GM18498 (cell line): Measurements from ENCODE around the gene IST1.

Experiments
- ATAC-seq: cut with Tn5 transposase; IDR thresholded peaks from one replicate; pipeline ENCODE4 v1.9.1; 2021; ENCODE audit warnings: mild to moderate bottlenecking, moderate library complexity; ENCODE audit not compliant: unreplicated experiment

Gene IST1

GRCh38 chr16:71916397-71916920 is 21.1 kb downstream of the IST1 start:
- no peak for ATAC-seq

GRCh38 chr16:71917900-71918299 is 22.6 kb downstream of the IST1 start:
- ATAC-seq = no peak

GRCh38 chr16:71919035-71919434 is 23.7 kb downstream of the IST1 start:
- peak; percentile 89 for ATAC-seq

- ATAC-seq = no peak
Measured at GRCh38 chr16:71920658-71921057, 25.3 kb downstream of the IST1 start.

- ATAC-seq = no peak
Measured at GRCh38 chr16:71923941-71924690, 28.8 kb downstream of the IST1 start.

- ATAC-seq = no peak
Measured at GRCh38 chr16:71924710-71925109, 29.4 kb downstream of the IST1 start.

GRCh38 chr16:71927383-71927782 is 32.1 kb downstream of the IST1 start:
- no peak for ATAC-seq

GRCh38 chr16:71927787-71928186 is 32.5 kb downstream of the IST1 start:
- no peak for ATAC-seq

GRCh38 chr16:71929048-71929447 is 33.7 kb downstream of the IST1 start:
- ATAC-seq = no peak

GRCh38 chr16:71930013-71930563 is 34.8 kb downstream of the IST1 start:
- no peak for ATAC-seq

- ATAC-seq = no peak
Measured at GRCh38 chr16:71931001-71931400, 35.7 kb downstream of the IST1 start.

GRCh38 chr16:71931599-71931998 is 36.3 kb downstream of the IST1 start:
- no peak for ATAC-seq

- no peak for ATAC-seq
Measured at GRCh38 chr16:71933017-71933416, 37.7 kb downstream of the IST1 start.

- no peak for ATAC-seq
Measured at GRCh38 chr16:71933913-71934695, 38.8 kb downstream of the IST1 start.

GRCh38 chr16:71937868-71938510 is 42.7 kb downstream of the IST1 start:
- no peak for ATAC-seq

GRCh38 chr16:71943887-71944286 is 48.6 kb downstream of the IST1 start:
- no peak for ATAC-seq

- no peak for ATAC-seq
Measured at GRCh38 chr16:71945616-71946015, 50.3 kb downstream of the IST1 start.

- ATAC-seq = no peak
Measured at GRCh38 chr16:71952825-71953224, 57.5 kb downstream of the IST1 start.

- ATAC-seq = no peak
Measured at GRCh38 chr16:71954180-71954579, 58.8 kb downstream of the IST1 start.

- no peak for ATAC-seq
Measured at GRCh38 chr16:71954699-71955195, 59.4 kb downstream of the IST1 start.

GRCh38 chr16:71956486-71956885 is 61.2 kb downstream of the IST1 start:
- ATAC-seq = no peak
